Panc1 (cell line): ENCODE measurements around the gene ISYNA1. TPM values are rescaled to one million over a fixed set of nuclear protein-coding genes. Genes with fewer than 3 reads are reported as not detected.

Experiments
- ATAC-seq: fragments of 200-7000 bp; cut with Tn5 transposase; 2 replicates; pipeline ENCODE4 v1.9.1; 2020; ENCODE audit warnings: mild to moderate bottlenecking, moderate library complexity
- BruUV-seq: library from RNA; stranded (reverse); fragments of 400-500 nt; replicated peaks from 2 replicates; lab custom pipeline; 2021; lab: Mats Ljungman, UMichigan
- CTCF ChIA-PET: fragments of 300-600 bp; sonication (Branson Sonifier 250); formaldehyde crosslinking; loops from one replicate; lab custom pipeline; 2022; ENCODE audit warnings: antibody characterized with exemption; lab: Charles Lee
- POLR2A ChIA-PET: fragments of 300-600 bp; sonication (Branson Sonifier 250); formaldehyde crosslinking; loops from one replicate; lab custom pipeline; 2022; ENCODE audit warnings: antibody characterized with exemption; lab: Charles Lee
- DNase-seq: peaks from one replicate; pipeline ENCODE4 v3.0.0-alpha.2; 2010; ENCODE audit warnings: low read depth, low spot score
- H3K27ac ChIP-seq: 2 replicates; pipeline ENCODE4 v1.5.1; 2011; ENCODE audit warnings: mild to moderate bottlenecking, low read length, inconsistent platforms
- H3K27me3 ChIP-seq: fragments of 200-500 bp; sonication (Bioruptor generic); 2 replicates; pipeline ENCODE4 v1.6.0; 2014; ENCODE audit warnings: low read length, inconsistent platforms; ENCODE audit not compliant: control insufficient read depth, insufficient read depth
- H3K36me3 ChIP-seq: fragments of 200-500 bp; sonication (Bioruptor generic); 2 replicates; pipeline ENCODE4 v1.5.1; 2014; ENCODE audit warnings: inconsistent platforms, mild to moderate bottlenecking, low read length, moderate library complexity; ENCODE audit not compliant: control insufficient read depth, insufficient read depth
- H3K4me1 ChIP-seq: 2 replicates; pipeline ENCODE4 v1.5.1; 2011; ENCODE audit warnings: inconsistent platforms, mild to moderate bottlenecking, low read length, moderate library complexity; ENCODE audit not compliant: control insufficient read depth, insufficient read depth
- H3K4me3 ChIP-seq, 2 experiments: 2 replicates each; pipeline ENCODE4 v1.5.1; 2011 to 2012; ENCODE audit warnings: low read depth in 2 of 2, low read length in 2 of 2, mild to moderate bottlenecking in 2 of 2, inconsistent platforms in 1 of 2, moderate library complexity in 1 of 2
- H3K9me3 ChIP-seq: fragments of 200-500 bp; sonication (Bioruptor generic); 2 replicates; pipeline ENCODE4 v1.5.1; 2014; ENCODE audit warnings: low read depth, mild to moderate bottlenecking, inconsistent platforms, low read length, moderate library complexity; ENCODE audit not compliant: control insufficient read depth, insufficient read depth
- CTCF ChIP-seq: fragments of 450-650 bp; IDR thresholded peaks from 2 replicates; pipeline ENCODE4 v1.5.1; 2017; ENCODE audit warnings: mild to moderate bottlenecking
- POLR2AphosphoS5 ChIP-seq: IDR thresholded peaks from 2 replicates; pipeline ENCODE4 v1.6.1; 2012; ENCODE audit warnings: mild to moderate bottlenecking, low read depth, low read length, moderate library complexity
- REST ChIP-seq, 2 experiments: IDR thresholded peaks; 2 replicates each; pipeline ENCODE4 v1.6.1; 2011 to 2012; ENCODE audit warnings: low read depth in 2 of 2, control low read depth in 1 of 2, low read length in 1 of 2, mild to moderate bottlenecking in 1 of 2, moderate library complexity in 1 of 2; ENCODE audit not compliant: insufficient read depth in 1 of 2
- SIN3A ChIP-seq: IDR thresholded peaks from 2 replicates; pipeline ENCODE4 v1.6.1; 2012; ENCODE audit warnings: low read depth, mild to moderate bottlenecking, low read length, moderate library complexity, borderline replicate concordance; ENCODE audit not compliant: insufficient read depth
- TCF7L2 ChIP-seq: IDR thresholded peaks from 2 replicates; pipeline ENCODE4 v1.6.1; 2011; ENCODE audit warnings: mild to moderate bottlenecking, low read depth, low read length, inconsistent platforms
- in situ Hi-C: cut with HindIII; loops from 2 replicates; pipeline ENCODE4 v1.10.0; 2016; ENCODE audit warnings: low sequenced_read_pairs, low pct_unique_long_range_greater_than_20kb
- intact Hi-C: fragments of 100-400 bp; cut with micrococcal nuclease; formaldehyde crosslinking; loops from one replicate; pipeline ENCODE4 v1.10.0; 2022; ENCODE audit not compliant: unreplicated experiment
- total RNA-seq: library from RNA; stranded (reverse); gene quantifications from one replicate; pipeline ENCODE4 v1.2.1, GENCODE V29; 2021; ENCODE audit not compliant: unreplicated experiment

Gene ISYNA1
- total RNA-seq, 1 experiment from 2014 or later, result 351 TPM

GRCh38 chr19:18475762-18476331 lies 37.9 kb upstream of the ISYNA1 start:
- BruUV-seq, result no TSS peak
- H3K4me1 ChIP-seq, result peaks cover 21% of the 10 kb centered on the region
- DNase-seq (no peak), ATAC-seq (no peak)
- intact Hi-C loops (no loop called here), in situ Hi-C loops (no loop called here)
- POLR2A ChIA-PET, result no interaction called here
- no peak overlapping the region for H3K27ac ChIP-seq
- no peaks in the 10 kb centered on the region for H3K9me3 ChIP-seq
- no peaks in the 10 kb centered on the region for H3K27me3 ChIP-seq
- H3K36me3 ChIP-seq, result no peaks in the 10 kb centered on the region
- CTCF ChIA-PET, result no interaction called here
- no peak overlapping the region for H3K4me3 ChIP-seq
- no peak for TF ChIP-seq REST (IDR thresholded peaks at IDR 0.05; ENCODE audit: insufficient read depth in 1 of 2, low read depth in 2 of 2, low read length in 1 of 2)
- TF ChIP-seq POLR2AphosphoS5, result no peak
- no peak for TF ChIP-seq CTCF
- no peak for TF ChIP-seq SIN3A
- TF ChIP-seq TCF7L2, result no peak

- POLR2A ChIA-PET, result no interaction called here
- no peak for ATAC-seq
- BruUV-seq, result no TSS peak
Observed at GRCh38 chr19:18475004-18475453, 37.1 kb upstream of the ISYNA1 start.

More at GRCh38 chr19:18475004-18475453, 37.1 kb upstream of the ISYNA1 start:
- CTCF ChIA-PET, result no interaction called here
- Histone ChIP-seq H3K4me3 (no peak overlapping the region), H3K4me1 (peaks cover 18% of the 10 kb centered on the region), H3K27me3 (no peaks in the 10 kb centered on the region), H3K27ac (no peak overlapping the region), H3K36me3 (no peaks in the 10 kb centered on the region), H3K9me3 (no peaks in the 10 kb centered on the region)
- TF ChIP-seq SIN3A (no peak), CTCF (no peak), TCF7L2 (no peak), POLR2AphosphoS5 (no peak), REST (IDR thresholded peaks at IDR 0.05; ENCODE audit: insufficient read depth in 1 of 2, low read depth in 2 of 2, low read length in 1 of 2) (no peak)
- intact Hi-C loops (no loop called here), in situ Hi-C loops (no loop called here)
- no peak for DNase-seq
